H7 (cell line): ENCODE results near the gene TLE1. TPM values are rescaled to one million over a fixed set of nuclear protein-coding genes. Genes with fewer than 3 reads are reported as not detected.

Experiments
- DNase-seq: peaks from one replicate; pipeline ENCODE4 v3.0.0; 2012
- H3K27me3 ChIP-seq: 2 replicates; pipeline ENCODE4 v1.6.0; 2011; ENCODE audit warnings: mild to moderate bottlenecking, low read length; ENCODE audit not compliant: control insufficient read depth, insufficient read depth
- H3K36me3 ChIP-seq: replicated peaks from 2 replicates; pipeline ENCODE4 v1.5.1; 2011; ENCODE audit warnings: low read length; ENCODE audit not compliant: control insufficient read depth, insufficient read depth
- H3K4me3 ChIP-seq: 2 replicates; pipeline ENCODE4 v1.5.1; 2011; ENCODE audit warnings: low read depth, mild to moderate bottlenecking, control low read depth, low read length, moderate library complexity; ENCODE audit not compliant: insufficient read depth
- total RNA-seq: library from RNA; depleted of rRNA; stranded (reverse); fragments of >200 nt; shearing (Covaris generic); gene quantifications from 2 replicates; pipeline ENCODE4 v1.2.3, GENCODE V29; 2014; rRNA removed

TLE1 gene
- total RNA-seq, 1 experiment from 2014 or later, result 84.1 TPM

DNA sequence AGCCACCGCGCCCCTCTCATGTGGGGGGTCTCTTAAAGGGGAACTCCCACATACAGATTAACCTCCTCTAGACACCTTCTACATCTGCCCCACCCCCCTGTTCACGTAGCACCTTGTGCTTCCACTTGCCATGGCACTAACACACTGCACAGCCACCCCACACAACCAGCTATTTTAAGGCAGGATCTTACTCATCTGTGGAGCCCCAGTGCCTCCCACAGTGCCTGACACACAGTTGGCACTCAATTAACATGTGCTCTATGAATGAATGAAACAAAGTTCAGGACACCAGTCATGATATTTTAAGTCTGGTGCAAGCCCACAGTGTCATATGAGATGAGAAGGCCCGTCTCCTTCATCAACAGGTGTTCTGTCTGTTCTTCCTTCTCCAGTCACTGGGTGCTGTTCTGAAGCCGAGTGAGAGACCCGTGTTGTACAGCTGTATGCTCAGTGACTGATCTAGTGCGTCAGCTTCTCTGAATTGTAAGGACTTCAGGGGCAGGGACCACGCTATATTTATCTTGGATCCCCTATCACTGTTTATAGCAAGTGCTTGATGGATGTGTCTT lies 149.1 kb downstream of the TLE1 start:
- H3K27me3 ChIP-seq, result no peaks in the 10 kb centered on the region
- DNase-seq, result no peak
- no peaks in the 10 kb centered on the region for H3K36me3 ChIP-seq
- H3K4me3 ChIP-seq, result no peak overlapping the region

DNA sequence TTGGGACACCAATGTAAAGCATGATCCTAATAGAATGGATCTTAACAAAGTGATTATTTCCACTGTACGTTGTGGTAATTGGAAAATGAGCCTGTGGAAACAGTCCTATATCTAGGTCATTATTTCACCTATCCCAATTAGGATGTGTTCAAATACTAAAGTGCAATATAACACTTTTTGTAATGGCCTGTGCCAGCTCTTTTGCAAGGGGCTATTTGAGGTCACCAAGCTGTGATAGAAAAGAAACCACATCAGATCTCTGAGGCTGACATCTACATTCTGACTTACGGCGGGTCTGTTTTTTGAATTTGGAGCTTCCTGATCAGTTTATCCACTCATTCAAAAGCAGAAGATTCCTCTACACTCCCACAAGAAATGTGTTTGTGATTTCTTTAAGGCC lies 150.0 kb downstream of the TLE1 start:
- Histone ChIP-seq H3K27me3 (no peaks in the 10 kb centered on the region), H3K36me3 (no peaks in the 10 kb centered on the region), H3K4me3 (no peak overlapping the region)
- DNase-seq, result no peak

DNA sequence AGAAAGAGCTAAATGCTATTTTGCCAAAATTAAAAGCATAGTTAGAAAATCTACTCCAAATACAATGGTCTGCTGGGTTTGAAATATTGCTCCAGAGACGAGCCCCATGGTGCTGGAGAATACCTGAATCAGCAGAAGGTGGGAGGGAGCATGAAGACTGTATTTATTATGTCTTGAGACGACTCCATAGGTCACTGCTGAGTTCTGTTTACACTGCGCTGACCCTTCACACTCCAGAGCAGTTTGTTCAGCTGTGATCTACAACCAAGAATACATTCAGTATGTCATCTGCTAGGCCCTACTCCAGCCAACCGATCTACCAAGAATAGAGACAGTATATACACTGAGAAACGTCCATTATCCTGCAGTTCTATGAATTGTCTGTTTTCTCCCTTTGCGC lies 150.5 kb downstream of the TLE1 start:
- no peaks in the 10 kb centered on the region for H3K36me3 ChIP-seq
- no peak overlapping the region for H3K4me3 ChIP-seq
- H3K27me3 ChIP-seq, result no peaks in the 10 kb centered on the region

DNA sequence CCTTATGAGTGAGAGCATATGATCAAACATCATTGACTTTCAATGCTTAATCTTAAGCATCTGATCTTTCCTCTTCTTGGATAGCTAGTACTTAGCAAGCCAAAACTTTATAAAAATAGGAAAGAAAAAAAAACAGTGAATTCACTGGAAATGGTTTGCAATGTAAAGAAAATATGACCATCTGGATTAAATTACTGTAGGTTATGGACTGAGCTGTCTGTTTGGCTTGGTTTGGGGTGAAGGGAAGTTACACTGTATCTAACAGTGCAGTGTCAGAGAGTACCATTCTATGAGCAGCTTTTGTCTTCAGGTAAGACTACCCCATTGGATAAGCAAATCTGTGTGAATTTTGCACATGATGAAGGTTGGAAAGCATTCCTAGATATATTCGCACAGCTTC lies 151.4 kb downstream of the TLE1 start:
- Histone ChIP-seq H3K27me3 (no peaks in the 10 kb centered on the region), H3K36me3 (no peaks in the 10 kb centered on the region), H3K4me3 (no peak overlapping the region)
- DNase-seq, result no peak

More for the DNA sequence above, 150.5 kb downstream of the TLE1 start:
- no peak for DNase-seq

DNA sequence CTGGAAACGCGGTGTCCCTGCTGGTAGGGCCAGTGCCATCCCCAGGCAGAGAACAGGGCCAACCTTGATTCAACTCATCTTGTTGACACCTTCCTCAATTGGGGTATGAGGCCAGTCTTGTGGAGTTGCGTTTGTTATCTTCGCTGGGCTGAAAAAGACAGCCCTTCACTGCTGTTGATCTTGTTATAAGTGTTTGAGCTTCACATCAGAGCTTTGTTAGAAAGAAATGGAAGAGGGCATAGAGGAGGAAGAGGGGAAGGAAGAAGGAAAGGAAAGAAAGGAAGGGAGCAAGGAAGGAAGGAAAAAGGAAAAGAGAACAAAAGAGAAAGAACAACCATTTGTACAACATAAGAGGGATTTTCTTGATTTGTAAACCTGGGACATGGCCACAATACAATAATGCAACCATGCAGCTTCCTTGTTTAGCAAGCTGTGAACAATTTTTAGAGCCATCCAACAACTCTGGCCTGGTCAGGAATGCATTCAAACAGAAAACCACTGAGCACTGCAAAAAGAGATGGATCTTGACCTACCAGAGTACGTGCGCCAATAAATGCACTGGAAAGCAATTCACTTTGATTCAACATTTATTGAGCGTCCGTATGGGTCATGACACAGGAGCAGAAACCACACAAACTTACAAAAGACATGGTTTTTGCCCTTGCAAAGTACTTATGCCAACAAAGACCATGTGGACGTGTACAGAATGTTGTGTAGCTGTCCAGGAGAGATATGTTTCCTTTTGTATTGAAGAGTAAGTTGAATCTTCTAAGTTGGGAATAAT lies 152.9 kb downstream of the TLE1 start:
- Histone ChIP-seq H3K36me3 (no peaks in the 10 kb centered on the region), H3K4me3 (no peak overlapping the region), H3K27me3 (no peaks in the 10 kb centered on the region)
- DNase-seq, result no peak

DNA sequence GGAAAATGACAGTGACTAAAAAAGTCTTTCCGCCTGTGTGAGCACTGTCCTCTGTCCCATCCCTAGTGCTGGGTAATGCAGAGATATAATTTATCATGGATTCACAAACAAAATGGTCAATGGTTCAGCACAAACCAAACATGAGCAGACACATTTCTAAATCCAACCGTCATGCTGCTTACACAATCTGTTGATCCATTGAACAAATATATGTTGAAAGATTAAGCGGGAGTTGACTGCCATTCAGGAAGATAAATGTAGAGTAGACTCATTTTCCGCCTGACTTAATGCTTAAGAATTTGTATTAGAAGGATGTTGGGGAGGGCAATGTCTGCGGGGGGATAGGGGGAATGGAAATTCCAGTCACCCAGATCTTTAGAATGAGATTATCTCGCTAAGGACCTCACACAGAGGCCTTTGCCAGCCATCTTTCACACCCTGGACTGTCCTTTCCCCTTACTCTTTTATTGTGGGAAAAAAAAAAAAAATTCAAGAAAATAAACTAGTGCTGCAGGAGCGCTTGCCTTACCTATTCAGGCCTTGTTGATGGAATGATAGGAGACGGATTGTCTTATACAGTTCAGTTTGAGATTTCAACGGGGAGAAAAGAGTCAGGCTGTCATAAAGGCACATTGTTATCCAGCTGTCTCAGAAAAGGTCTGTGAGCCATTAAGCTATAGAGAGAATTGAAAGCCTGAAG lies 153.7 kb downstream of the TLE1 start:
- Histone ChIP-seq H3K36me3 (no peaks in the 10 kb centered on the region), H3K4me3 (no peak overlapping the region), H3K27me3 (no peaks in the 10 kb centered on the region)
- DNase-seq, result no peak

DNA sequence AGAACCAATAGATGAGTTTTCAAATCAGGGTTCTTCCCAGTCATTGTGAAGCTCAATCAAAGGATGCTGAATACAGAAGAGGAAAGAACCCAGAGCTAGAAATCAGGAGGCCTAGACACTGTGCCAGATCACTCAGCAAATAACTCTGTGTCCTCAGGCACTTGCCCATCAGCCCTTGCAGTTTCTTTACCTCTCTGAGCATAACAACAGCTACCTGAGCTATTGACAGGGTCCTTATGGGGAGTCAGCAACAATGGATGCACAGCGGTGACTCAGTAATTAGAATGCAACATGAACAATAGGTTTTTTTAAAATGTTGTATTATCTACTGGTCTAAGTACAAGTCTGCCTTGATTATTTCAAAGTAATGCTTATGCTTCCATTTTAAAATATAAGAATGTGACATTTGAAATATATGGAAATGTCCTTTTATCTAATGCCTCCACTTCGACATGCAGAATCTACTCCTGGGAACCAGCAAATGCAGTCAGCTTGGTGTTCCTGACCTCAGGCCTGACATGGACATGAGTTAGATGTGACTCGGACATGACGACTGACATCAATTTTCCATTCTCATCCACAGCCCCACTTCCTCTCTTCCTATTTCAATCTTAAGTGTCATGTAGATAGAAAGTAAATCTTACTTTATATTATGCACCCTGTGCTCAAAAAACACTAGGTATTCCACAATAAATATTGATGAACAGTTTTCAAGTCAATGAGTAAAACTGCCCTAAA lies 155.0 kb downstream of the TLE1 start:
- DNase-seq, result no peak
- H3K4me3 ChIP-seq, result no peak overlapping the region

More for the DNA sequence above, 155.0 kb downstream of the TLE1 start:
- H3K36me3 ChIP-seq, result no peaks in the 10 kb centered on the region
- no peaks in the 10 kb centered on the region for H3K27me3 ChIP-seq

Other genes with a start within 250 kb of the TLE1 start
- not detected in 2 replicates for gene SPATA31D4, start 238.9 kb upstream of the TLE1 start, total RNA-seq